HCT116 (cell line): ENCODE measurements around the gene TCOF1. TPM values are rescaled to one million over a fixed set of nuclear protein-coding genes. Genes with fewer than 3 reads are reported as not detected.

Experiments used
- ATAC-seq: fragments of 200-7000 bp; cut with Tn5 transposase; 2 replicates; pipeline ENCODE4 v1.9.1; 2020; ENCODE audit warnings: mild to moderate bottlenecking, moderate library complexity
- BruUV-seq: library from RNA; stranded (reverse); fragments of 400-500 nt; replicated peaks from 2 replicates; lab custom pipeline; 2021; lab: Mats Ljungman, UMichigan
- CTCF ChIA-PET: fragments of 300-600 bp; sonication (Branson Sonifier 250); formaldehyde crosslinking; loops from one replicate; lab custom pipeline; 2021; ENCODE audit warnings: antibody characterized with exemption; lab: Charles Lee
- POLR2A ChIA-PET: fragments of 300-600, 350-600 bp; sonication (Branson Sonifier 250); formaldehyde crosslinking; loops from one replicate; lab custom pipeline; 2021; ENCODE audit warnings: antibody characterized with exemption; lab: Charles Lee
- RAD21 ChIA-PET, 2 experiments: fragments of 300-600 bp; sonication (Branson Sonifier 250); formaldehyde crosslinking; loops; one replicate each; lab custom pipeline; 2023; ENCODE audit warnings: low total read pairs in 2 of 2; ENCODE audit not compliant: uncharacterized antibody in 2 of 2, unreplicated experiment in 2 of 2, low non-redundant PET in 1 of 2; lab: Charles Lee
- DNase-seq: peaks from one replicate; pipeline ENCODE4 v3.0.0-alpha.2; 2010; ENCODE audit warnings: low read depth, low spot score
- H2AFZ ChIP-seq: fragments of 200-600 bp; shearing (Covaris generic), sonication (generic); 2 replicates; pipeline ENCODE4 v1.6.1; 2017; ENCODE audit warnings: low read depth, mixed run types, mixed read lengths, antibody characterized with exemption, low read length; ENCODE audit not compliant: poor library complexity, severe bottlenecking
- H3K27ac ChIP-seq: 2 replicates; pipeline ENCODE4 v1.5.1; 2012; ENCODE audit warnings: low read depth, low read length
- H3K27me3 ChIP-seq: fragments of 200-600 bp; sonication (generic); 2 replicates; pipeline ENCODE4 v1.6.1; 2016; ENCODE audit warnings: mixed run types, low read length, mixed read lengths; ENCODE audit not compliant: insufficient read depth
- H3K36me3 ChIP-seq, 2 experiments: fragments of 200-500 bp in 1 of 2; fragments of 200-600 bp in 1 of 2; sonication (Bioruptor generic) in 1 of 2; sonication (generic) in 1 of 2; 2 replicates each; pipeline versions ENCODE4 v1.5.1 to v1.6.1; 2014 to 2016; ENCODE audit warnings: low read length in 2 of 2, inconsistent platforms in 1 of 2, mixed read lengths in 1 of 2, mixed run types in 1 of 2; ENCODE audit not compliant: insufficient read depth in 2 of 2, control insufficient read depth in 1 of 2
- H3K4me1 ChIP-seq, 2 experiments: fragments of 200-600 bp in 1 of 2; sonication (generic) in 1 of 2; 2 replicates each; pipeline versions ENCODE4 v1.5.1 to v1.6.1; 2012 to 2017; ENCODE audit warnings: low read length in 2 of 2, inconsistent platforms in 1 of 2, mild to moderate bottlenecking in 1 of 2, mixed read lengths in 1 of 2, mixed run types in 1 of 2, moderate library complexity in 1 of 2; ENCODE audit not compliant: insufficient read depth in 2 of 2, control insufficient read depth in 1 of 2
- H3K4me2 ChIP-seq: fragments of 200-600 bp; sonication (generic); 2 replicates; pipeline ENCODE4 v1.6.1; 2017; ENCODE audit warnings: mixed run types, low read length, mixed read lengths
- H3K4me3 ChIP-seq, 2 experiments: fragments of 200-600 bp in 1 of 2; sonication (generic) in 1 of 2; replicated peaks in 1 of 2; 2 replicates each; pipeline ENCODE4 v1.5.1; 2011 to 2016; ENCODE audit warnings: low read length in 2 of 2, control low read depth in 1 of 2, low read depth in 1 of 2, mild to moderate bottlenecking in 1 of 2, mixed read lengths in 1 of 2, mixed run types in 1 of 2
- H3K79me2 ChIP-seq: fragments of 200-600 bp; sonication (generic); 2 replicates; pipeline ENCODE4 v1.6.1; 2017; ENCODE audit warnings: mild to moderate bottlenecking, mixed run types, low read length, moderate library complexity, mixed read lengths; ENCODE audit not compliant: insufficient read depth
- H3K9ac ChIP-seq: fragments of 200-600 bp; sonication (generic); 2 replicates; pipeline ENCODE4 v1.6.1; 2016; ENCODE audit warnings: low read length, mixed read lengths
- H3K9me2 ChIP-seq: fragments of 200-600 bp; sonication (generic), shearing (Covaris generic); 2 replicates; pipeline ENCODE4 v1.6.1; 2017; ENCODE audit warnings: mixed run types, mild to moderate bottlenecking, moderate library complexity; ENCODE audit not compliant: insufficient read depth
- H3K9me3 ChIP-seq, 2 experiments: fragments of 200-500 bp in 1 of 2; fragments of 200-600 bp in 1 of 2; sonication (Bioruptor generic) in 1 of 2; sonication (generic) in 1 of 2; 2 replicates each; pipeline ENCODE4 v1.6.1; 2014 to 2017; ENCODE audit warnings: low read length in 2 of 2, mixed read lengths in 2 of 2, inconsistent platforms in 1 of 2, low read depth in 1 of 2, mild to moderate bottlenecking in 1 of 2, mixed run types in 1 of 2, moderate library complexity in 1 of 2; ENCODE audit not compliant: control insufficient read depth in 1 of 2, insufficient read depth in 1 of 2
- H4K20me1 ChIP-seq: fragments of 200-600 bp; sonication (generic), shearing (Covaris generic); 2 replicates; pipeline ENCODE4 v1.6.1; 2017; ENCODE audit warnings: mixed run types, mild to moderate bottlenecking, moderate library complexity; ENCODE audit not compliant: insufficient read depth
- CEBPB ChIP-seq: IDR thresholded peaks from 2 replicates; pipeline ENCODE4 v1.6.1; 2012; ENCODE audit warnings: low read depth
- EGR1 ChIP-seq: IDR thresholded peaks from 2 replicates; pipeline ENCODE4 v1.6.1; 2012; ENCODE audit warnings: low read depth
- JUND ChIP-seq: IDR thresholded peaks from 2 replicates; pipeline ENCODE4 v1.6.1; 2012
- POLR2A ChIP-seq: IDR thresholded peaks from 2 replicates; pipeline ENCODE4 v1.7.0; 2011; ENCODE audit warnings: borderline replicate concordance; ENCODE audit not compliant: insufficient read depth, insufficient read length; ENCODE audit errors: extremely low read depth
- POLR2AphosphoS5 ChIP-seq: IDR thresholded peaks from 2 replicates; pipeline ENCODE4 v1.6.1; 2011; ENCODE audit warnings: mild to moderate bottlenecking, low read depth, low read length, moderate library complexity
- RAD21 ChIP-seq: IDR thresholded peaks from 2 replicates; pipeline ENCODE4 v1.6.1; 2012; ENCODE audit warnings: low read depth, mild to moderate bottlenecking
- SIN3A ChIP-seq: IDR thresholded peaks from 2 replicates; pipeline ENCODE4 v1.6.1; 2012; ENCODE audit warnings: low read depth
- SP1 ChIP-seq: IDR thresholded peaks from 2 replicates; pipeline ENCODE4 v1.6.1; 2012; ENCODE audit warnings: low read depth
- SRF ChIP-seq: IDR thresholded peaks from 2 replicates; pipeline ENCODE4 v1.6.1; 2012; ENCODE audit warnings: low read depth
- TCF7L2 ChIP-seq: IDR thresholded peaks from 2 replicates; pipeline ENCODE4 v1.7.0; 2011; ENCODE audit warnings: borderline replicate concordance, inconsistent platforms; ENCODE audit not compliant: insufficient read depth, insufficient read length; ENCODE audit errors: extremely low read depth
- ZNF274 ChIP-seq: fragments of 200-500 bp; sonication (Bioruptor generic); IDR thresholded peaks from 2 replicates; pipeline ENCODE4 v1.6.1; 2014; ENCODE audit warnings: mild to moderate bottlenecking, low read depth, low read length, inconsistent platforms
- intact Hi-C: fragments of 100-400 bp; cut with micrococcal nuclease; formaldehyde crosslinking; loops from 2 replicates; pipeline ENCODE4 v1.10.0; 2022
- total RNA-seq: library from RNA; stranded (reverse); gene quantifications from one replicate; pipeline ENCODE4 v1.2.1, GENCODE V29; 2021; ENCODE audit not compliant: unreplicated experiment
- TF ChIP-seq, protein P1 (sequence below), 3 experiments: fragments of 200-600 bp in 1 of 3; sonication (generic) in 1 of 3; IDR thresholded peaks in 2 of 3; conservative IDR thresholded peaks in 1 of 3; 2 replicates each; pipeline ENCODE4 v1.5.1; 2012 to 2017; ENCODE audit warnings: low read depth in 2 of 3, low read length in 2 of 3, antibody characterized with exemption in 1 of 3, borderline replicate concordance in 1 of 3, control low read depth in 1 of 3, mild to moderate bottlenecking in 1 of 3, mixed read lengths in 1 of 3, mixed run types in 1 of 3, moderate library complexity in 1 of 3; ENCODE audit not compliant: insufficient read depth in 1 of 3
- TF ChIP-seq, protein P2 (sequence below): IDR thresholded peaks from 2 replicates; pipeline ENCODE4 v1.6.1; 2012
- TF ChIP-seq, protein P3 (sequence below): IDR thresholded peaks from 2 replicates; pipeline ENCODE4 v1.6.1; 2012; ENCODE audit warnings: low read depth

The TCOF1 gene
- total RNA-seq, 1 experiment from 2014 or later, result 94.7 TPM

DNA sequence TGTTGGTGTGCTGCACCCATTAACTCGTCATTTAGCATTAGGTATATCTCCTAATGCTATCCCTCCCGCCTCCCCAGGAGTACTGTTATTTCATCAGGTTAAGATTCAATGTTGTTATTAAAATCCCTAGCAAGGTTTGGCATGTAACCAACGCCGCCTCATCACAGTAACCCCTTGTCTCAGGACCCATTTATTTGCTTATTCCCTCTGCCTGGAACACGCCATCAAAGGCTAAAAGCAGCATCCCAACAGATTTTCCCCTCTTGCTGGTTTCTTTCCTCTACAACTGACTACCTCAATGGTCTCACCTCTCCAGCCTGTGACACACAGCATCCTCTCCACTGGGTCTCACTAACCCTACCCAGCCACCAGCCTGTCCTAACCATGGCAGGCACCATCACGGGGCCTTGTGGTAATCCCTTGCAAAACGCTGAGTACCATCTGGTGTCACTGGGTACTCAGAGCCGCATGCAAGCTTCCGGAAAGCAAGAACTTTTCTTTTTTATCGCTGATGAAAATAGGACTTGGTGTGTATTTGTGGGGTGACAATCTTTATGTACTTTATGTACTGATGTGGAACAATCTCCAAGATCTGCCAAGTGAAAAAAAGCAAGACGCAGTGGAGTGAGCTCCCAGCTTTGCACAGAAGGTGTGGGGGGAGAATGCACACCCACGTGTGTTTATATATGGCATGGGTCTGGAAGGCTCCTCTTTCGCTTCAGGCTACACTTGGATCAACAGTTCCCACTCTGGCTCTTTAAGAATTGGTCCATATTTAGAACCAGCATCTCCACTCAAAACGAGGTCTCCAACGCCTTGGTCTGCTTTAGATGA, 86.0 kb downstream of the TCOF1 start:
- DNase-seq (no peak), ATAC-seq (peak; percentile 26)
- no TSS peak for BruUV-seq
- Histone ChIP-seq H4K20me1 (peaks cover 26% of the 10 kb centered on the region; the same call in 1 of the 2 replicates), H3K4me2 (no peak overlapping the region), H3K9ac (no peak overlapping the region), H3K27ac (no peak overlapping the region; the same call in 1 of the 2 replicates), H3K4me3 (no peak overlapping the region), H3K27me3 (no peaks in the 10 kb centered on the region), H2AFZ (no peak overlapping the region), H3K36me3 (peaks cover 36 to 56% of the 10 kb centered on the region in 2 experiments), H3K4me1 (peaks cover 3 to 37% of the 10 kb centered on the region in 2 experiments; a peak in 3 of 4 replicates), H3K9me3 (no peaks in the 10 kb centered on the region), H3K9me2 (no peaks in the 10 kb centered on the region), H3K79me2 (peaks cover 40% of the 10 kb centered on the region)
- intact Hi-C loops, result no loop called here
- ChIA-PET POLR2A (no interaction called here), CTCF (no interaction called here), RAD21 (no interaction called here)
- TF ChIP-seq ZNF274, result no peak
- TF ChIP-seq, all 23 proteins: peak for 0

DNA sequence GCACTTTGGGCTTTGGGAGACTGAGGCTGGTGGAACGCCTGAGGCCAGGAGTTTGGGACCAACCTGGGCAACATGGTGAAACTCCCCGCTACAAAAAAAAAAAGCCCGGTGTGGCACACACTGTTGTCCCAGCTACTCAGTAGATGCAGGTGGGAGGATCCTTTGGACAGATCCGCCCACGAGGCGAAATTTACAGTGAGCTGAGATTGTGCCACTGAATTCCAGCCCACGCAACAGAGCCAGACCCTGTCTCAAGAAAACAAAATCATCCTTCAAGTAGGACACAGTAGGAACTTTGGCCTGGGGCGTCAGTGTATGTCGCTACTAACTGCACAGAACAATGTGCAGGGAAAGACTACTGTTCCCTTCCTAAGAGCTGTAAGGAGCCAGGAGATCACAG, 87.3 kb downstream of the TCOF1 start:
- intact Hi-C loops, result no loop called here
- Histone ChIP-seq H3K9me3 (no peaks in the 10 kb centered on the region), H4K20me1 (peaks cover 26% of the 10 kb centered on the region; the same call in 1 of the 2 replicates), H3K9me2 (no peaks in the 10 kb centered on the region), H3K4me3 (no peak overlapping the region), H3K27ac (no peak overlapping the region), H3K36me3 (peaks cover 36 to 63% of the 10 kb centered on the region in 2 experiments), H3K9ac (no peak overlapping the region), H2AFZ (no peak overlapping the region), H3K27me3 (no peaks in the 10 kb centered on the region), H3K79me2 (peaks cover 51% of the 10 kb centered on the region), H3K4me1 (peaks cover 3 to 37% of the 10 kb centered on the region in 2 experiments; a peak in 3 of 4 replicates), H3K4me2 (no peak overlapping the region)
- BruUV-seq, result no TSS peak
- RAD21 ChIA-PET, result no interaction called here
- no peak for ATAC-seq
- CTCF ChIA-PET, result no interaction called here
- no peak for DNase-seq
- POLR2A ChIA-PET, result no interaction called here
- TF ChIP-seq SIN3A (no peak), POLR2AphosphoS5 (no peak), RAD21 (no peak), CEBPB (no peak), SRF (no peak), JUND (no peak), TCF7L2 (no peak), SP1 (no peak), POLR2A (no peak), EGR1 (no peak)
- TF ChIP-seq, protein P1, sequence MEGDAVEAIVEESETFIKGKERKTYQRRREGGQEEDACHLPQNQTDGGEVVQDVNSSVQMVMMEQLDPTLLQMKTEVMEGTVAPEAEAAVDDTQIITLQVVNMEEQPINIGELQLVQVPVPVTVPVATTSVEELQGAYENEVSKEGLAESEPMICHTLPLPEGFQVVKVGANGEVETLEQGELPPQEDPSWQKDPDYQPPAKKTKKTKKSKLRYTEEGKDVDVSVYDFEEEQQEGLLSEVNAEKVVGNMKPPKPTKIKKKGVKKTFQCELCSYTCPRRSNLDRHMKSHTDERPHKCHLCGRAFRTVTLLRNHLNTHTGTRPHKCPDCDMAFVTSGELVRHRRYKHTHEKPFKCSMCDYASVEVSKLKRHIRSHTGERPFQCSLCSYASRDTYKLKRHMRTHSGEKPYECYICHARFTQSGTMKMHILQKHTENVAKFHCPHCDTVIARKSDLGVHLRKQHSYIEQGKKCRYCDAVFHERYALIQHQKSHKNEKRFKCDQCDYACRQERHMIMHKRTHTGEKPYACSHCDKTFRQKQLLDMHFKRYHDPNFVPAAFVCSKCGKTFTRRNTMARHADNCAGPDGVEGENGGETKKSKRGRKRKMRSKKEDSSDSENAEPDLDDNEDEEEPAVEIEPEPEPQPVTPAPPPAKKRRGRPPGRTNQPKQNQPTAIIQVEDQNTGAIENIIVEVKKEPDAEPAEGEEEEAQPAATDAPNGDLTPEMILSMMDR (IDR thresholded peaks at IDR 0.05 in 2 of 3, conservative IDR thresholded peaks at IDR 0.05 in 1 of 3; ENCODE audit: borderline replicate concordance in 1 of 3, insufficient read depth in 1 of 3, low read depth in 2 of 3, low read length in 2 of 3), result no peak
- TF ChIP-seq, protein P2, sequence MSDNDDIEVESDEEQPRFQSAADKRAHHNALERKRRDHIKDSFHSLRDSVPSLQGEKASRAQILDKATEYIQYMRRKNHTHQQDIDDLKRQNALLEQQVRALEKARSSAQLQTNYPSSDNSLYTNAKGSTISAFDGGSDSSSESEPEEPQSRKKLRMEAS, result no peak
- TF ChIP-seq, protein P3, sequence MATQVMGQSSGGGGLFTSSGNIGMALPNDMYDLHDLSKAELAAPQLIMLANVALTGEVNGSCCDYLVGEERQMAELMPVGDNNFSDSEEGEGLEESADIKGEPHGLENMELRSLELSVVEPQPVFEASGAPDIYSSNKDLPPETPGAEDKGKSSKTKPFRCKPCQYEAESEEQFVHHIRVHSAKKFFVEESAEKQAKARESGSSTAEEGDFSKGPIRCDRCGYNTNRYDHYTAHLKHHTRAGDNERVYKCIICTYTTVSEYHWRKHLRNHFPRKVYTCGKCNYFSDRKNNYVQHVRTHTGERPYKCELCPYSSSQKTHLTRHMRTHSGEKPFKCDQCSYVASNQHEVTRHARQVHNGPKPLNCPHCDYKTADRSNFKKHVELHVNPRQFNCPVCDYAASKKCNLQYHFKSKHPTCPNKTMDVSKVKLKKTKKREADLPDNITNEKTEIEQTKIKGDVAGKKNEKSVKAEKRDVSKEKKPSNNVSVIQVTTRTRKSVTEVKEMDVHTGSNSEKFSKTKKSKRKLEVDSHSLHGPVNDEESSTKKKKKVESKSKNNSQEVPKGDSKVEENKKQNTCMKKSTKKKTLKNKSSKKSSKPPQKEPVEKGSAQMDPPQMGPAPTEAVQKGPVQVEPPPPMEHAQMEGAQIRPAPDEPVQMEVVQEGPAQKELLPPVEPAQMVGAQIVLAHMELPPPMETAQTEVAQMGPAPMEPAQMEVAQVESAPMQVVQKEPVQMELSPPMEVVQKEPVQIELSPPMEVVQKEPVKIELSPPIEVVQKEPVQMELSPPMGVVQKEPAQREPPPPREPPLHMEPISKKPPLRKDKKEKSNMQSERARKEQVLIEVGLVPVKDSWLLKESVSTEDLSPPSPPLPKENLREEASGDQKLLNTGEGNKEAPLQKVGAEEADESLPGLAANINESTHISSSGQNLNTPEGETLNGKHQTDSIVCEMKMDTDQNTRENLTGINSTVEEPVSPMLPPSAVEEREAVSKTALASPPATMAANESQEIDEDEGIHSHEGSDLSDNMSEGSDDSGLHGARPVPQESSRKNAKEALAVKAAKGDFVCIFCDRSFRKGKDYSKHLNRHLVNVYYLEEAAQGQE, result no peak
